ENCODE results near the gene KPNB1. TPM values are rescaled to one million over a fixed set of nuclear protein-coding genes. Genes with fewer than 3 reads are reported as not detected.
"Not testable (repeated sequence)": the region's sequence is repeated elsewhere in the genome, so short reads cannot be mapped to it uniquely, and the experiment has no call there.

Gene KPNB1
- polyA plus RNA-seq, 1 experiment = 212 TPM

GRCh38 chr17:47676510-47677165 is 26.9 kb downstream of the KPNB1 start:
- H3K27ac ChIP-seq (ENCODE audit: low read depth, low read length) = no peak overlapping the region
- CTCF ChIA-PET = interaction anchor here (0.7 to 2.5 kb wide), 4 partner anchors 11 to 61 kb away, joined by 4 to 14 read pairs (median 6); no protein-coding TSS in a partner anchor
- no peaks in the 10 kb centered on the region for H3K27me3 ChIP-seq (ENCODE audit: control insufficient read depth, insufficient read depth, low read length)
- TF ChIP-seq, protein P1, sequence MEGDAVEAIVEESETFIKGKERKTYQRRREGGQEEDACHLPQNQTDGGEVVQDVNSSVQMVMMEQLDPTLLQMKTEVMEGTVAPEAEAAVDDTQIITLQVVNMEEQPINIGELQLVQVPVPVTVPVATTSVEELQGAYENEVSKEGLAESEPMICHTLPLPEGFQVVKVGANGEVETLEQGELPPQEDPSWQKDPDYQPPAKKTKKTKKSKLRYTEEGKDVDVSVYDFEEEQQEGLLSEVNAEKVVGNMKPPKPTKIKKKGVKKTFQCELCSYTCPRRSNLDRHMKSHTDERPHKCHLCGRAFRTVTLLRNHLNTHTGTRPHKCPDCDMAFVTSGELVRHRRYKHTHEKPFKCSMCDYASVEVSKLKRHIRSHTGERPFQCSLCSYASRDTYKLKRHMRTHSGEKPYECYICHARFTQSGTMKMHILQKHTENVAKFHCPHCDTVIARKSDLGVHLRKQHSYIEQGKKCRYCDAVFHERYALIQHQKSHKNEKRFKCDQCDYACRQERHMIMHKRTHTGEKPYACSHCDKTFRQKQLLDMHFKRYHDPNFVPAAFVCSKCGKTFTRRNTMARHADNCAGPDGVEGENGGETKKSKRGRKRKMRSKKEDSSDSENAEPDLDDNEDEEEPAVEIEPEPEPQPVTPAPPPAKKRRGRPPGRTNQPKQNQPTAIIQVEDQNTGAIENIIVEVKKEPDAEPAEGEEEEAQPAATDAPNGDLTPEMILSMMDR (IDR thresholded peaks at IDR 0.05; ENCODE audit: low read depth, low read length) = no peak
- POLR2A ChIA-PET = interaction anchor here (0.6 kb wide), 1 partner anchor 14 kb away, joined by 3 read pairs; no protein-coding TSS in a partner anchor
- no peaks in the 10 kb centered on the region for H3K9me3 ChIP-seq (ENCODE audit: control insufficient read depth, insufficient read depth, low read length)
- H3K4me3 ChIP-seq (ENCODE audit: low read depth, low read length) = no peak overlapping the region
- no peak for DNase-seq (ENCODE audit: low read depth, low spot score)

GRCh38 chr17:47678196-47678595 is 28.5 kb downstream of the KPNB1 start:
- Histone ChIP-seq H3K27ac (ENCODE audit: low read depth, low read length) (no peak overlapping the region), H3K9me3 (ENCODE audit: control insufficient read depth, insufficient read depth, low read length) (no peaks in the 10 kb centered on the region), H3K27me3 (ENCODE audit: control insufficient read depth, insufficient read depth, low read length) (no peaks in the 10 kb centered on the region), H3K4me3 (ENCODE audit: low read depth, low read length) (no peak overlapping the region)
- POLR2A ChIA-PET = interaction anchor here (0.6 to 1.2 kb wide), 5 partner anchors 10 to 22 kb away, joined by 3 to 5 read pairs (median 4); no protein-coding TSS in a partner anchor
- no peak for DNase-seq (ENCODE audit: low read depth, low spot score)
- CTCF ChIA-PET = interaction anchor here (2.5 kb wide), 1 partner anchor 13 kb away, joined by 14 read pairs; no protein-coding TSS in a partner anchor
- TF ChIP-seq, protein P1 (IDR thresholded peaks at IDR 0.05; ENCODE audit: low read depth, low read length) = no peak

GRCh38 chr17:47682138-47682537 is 32.4 kb downstream of the KPNB1 start:
- Histone ChIP-seq H3K4me3 (ENCODE audit: low read depth, low read length) (no peak overlapping the region), H3K27me3 (ENCODE audit: control insufficient read depth, insufficient read depth, low read length) (no peaks in the 10 kb centered on the region), H3K27ac (ENCODE audit: low read depth, low read length) (no peak overlapping the region), H3K9me3 (ENCODE audit: control insufficient read depth, insufficient read depth, low read length) (no peaks in the 10 kb centered on the region)
- TF ChIP-seq, protein P1 (IDR thresholded peaks at IDR 0.05; ENCODE audit: low read depth, low read length) = no peak
- POLR2A ChIA-PET = no interaction called here
- CTCF ChIA-PET = no interaction called here
- DNase-seq (ENCODE audit: low read depth, low spot score) = no peak

DNA sequence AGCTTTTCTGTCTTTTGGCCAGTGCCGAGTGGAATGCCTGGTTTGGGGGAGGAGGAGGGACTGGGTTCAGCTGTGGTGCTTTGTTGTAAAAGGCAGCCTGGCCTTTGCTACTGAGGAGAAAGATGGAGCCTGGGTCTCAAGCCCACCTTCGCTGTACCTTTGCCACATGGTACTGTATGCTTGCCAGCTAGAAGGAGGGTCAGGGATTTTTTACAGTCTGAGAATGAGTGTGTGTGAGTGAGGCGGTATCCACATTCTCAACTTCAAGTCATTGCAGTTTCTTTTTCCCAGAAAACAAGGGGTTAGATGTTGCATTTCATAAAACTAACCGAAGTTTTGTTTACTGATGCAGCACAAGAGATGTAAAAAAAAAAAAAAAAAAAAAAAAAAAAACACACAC is 33.0 kb downstream of the KPNB1 start:
- H3K4me3 ChIP-seq (ENCODE audit: low read depth, low read length); DNase-seq (ENCODE audit: low read depth, low spot score); POLR2A ChIA-PET; H3K9me3 ChIP-seq (ENCODE audit: control insufficient read depth, insufficient read depth, low read length); H3K27me3 ChIP-seq (ENCODE audit: control insufficient read depth, insufficient read depth, low read length); CTCF ChIA-PET; H3K27ac ChIP-seq (ENCODE audit: low read depth, low read length): not testable (repeated sequence)

GRCh38 chr17:47684025-47684424 is 34.3 kb downstream of the KPNB1 start:
- ChIA-PET POLR2A (interaction anchor here (1.3 kb wide), 1 partner anchor 11 kb away, joined by 3 read pairs; no protein-coding TSS in a partner anchor), CTCF (interaction anchor here (0.6 kb wide), 1 partner anchor 25 kb away, joined by 3 read pairs; no protein-coding TSS in a partner anchor)
- no peak overlapping the region for H3K4me3 ChIP-seq (ENCODE audit: low read depth, low read length)
- no peaks in the 10 kb centered on the region for H3K9me3 ChIP-seq (ENCODE audit: control insufficient read depth, insufficient read depth, low read length)
- no peak overlapping the region for H3K27ac ChIP-seq (ENCODE audit: low read depth, low read length)
- H3K27me3 ChIP-seq (ENCODE audit: control insufficient read depth, insufficient read depth, low read length) = no peaks in the 10 kb centered on the region
- no peak for DNase-seq (ENCODE audit: low read depth, low spot score)
- TF ChIP-seq, protein P1 (IDR thresholded peaks at IDR 0.05; ENCODE audit: low read depth, low read length) = no peak
